Measurements from ENCODE around the gene GAK.

DNA sequence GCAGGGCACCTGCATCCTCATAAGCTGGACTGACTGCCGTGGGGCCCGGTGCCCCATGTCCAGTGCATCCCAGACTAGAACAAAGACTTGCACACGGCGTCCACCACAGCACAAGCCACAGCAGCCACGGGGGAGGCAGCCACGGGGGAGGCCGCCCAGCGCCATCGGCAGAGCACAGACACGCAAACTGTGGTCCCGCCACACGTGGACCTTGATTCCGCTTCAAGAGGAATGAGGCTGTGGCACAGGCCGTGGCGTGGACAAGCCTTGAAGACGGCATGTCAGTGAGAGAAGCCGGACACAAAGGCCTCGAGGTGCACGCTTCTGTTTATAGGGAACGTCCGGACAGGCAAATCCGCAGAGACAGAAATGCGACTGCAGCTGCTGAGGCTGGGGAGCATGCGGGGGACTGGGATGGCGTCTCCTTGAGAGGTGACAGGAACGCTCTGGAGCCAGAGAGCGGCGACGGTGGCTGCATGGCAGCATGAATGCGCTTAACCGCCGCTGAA, 96.1 kb downstream of the GAK start:
- no peak for TF ChIP-seq CTCF (IDR thresholded peaks at IDR 0.05; ENCODE audit: borderline replicate concordance, extremely low read depth, low read length, poor library complexity, severe bottlenecking)
- TF ChIP-seq EZH2 (IDR thresholded peaks at IDR 0.05; ENCODE audit: borderline replicate concordance, low read depth, low read length, severe bottlenecking) = no peak
